ENCODE results near the gene SPPL2B.

DNA sequence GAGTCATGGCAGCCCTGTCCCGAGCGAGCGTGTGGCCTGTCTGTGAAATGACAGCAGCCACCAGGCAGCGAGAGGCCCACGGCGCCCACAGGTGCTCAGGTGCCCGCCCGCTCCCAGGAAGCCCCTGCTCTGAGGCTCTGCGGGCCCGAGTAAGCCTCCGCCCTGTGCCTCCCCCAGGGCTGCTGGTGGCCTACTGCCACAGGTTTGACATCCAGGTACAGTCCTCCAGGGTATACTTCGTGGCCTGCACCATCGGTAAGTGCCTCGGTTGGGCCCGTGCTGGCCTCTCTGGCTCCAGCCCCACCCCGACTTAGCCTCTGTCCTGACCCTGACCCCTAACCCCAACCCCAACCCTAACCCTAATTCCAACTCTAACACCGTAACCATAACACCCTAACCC lies 16.6 kb downstream of the SPPL2B start:
- TF ChIP-seq, protein P1, sequence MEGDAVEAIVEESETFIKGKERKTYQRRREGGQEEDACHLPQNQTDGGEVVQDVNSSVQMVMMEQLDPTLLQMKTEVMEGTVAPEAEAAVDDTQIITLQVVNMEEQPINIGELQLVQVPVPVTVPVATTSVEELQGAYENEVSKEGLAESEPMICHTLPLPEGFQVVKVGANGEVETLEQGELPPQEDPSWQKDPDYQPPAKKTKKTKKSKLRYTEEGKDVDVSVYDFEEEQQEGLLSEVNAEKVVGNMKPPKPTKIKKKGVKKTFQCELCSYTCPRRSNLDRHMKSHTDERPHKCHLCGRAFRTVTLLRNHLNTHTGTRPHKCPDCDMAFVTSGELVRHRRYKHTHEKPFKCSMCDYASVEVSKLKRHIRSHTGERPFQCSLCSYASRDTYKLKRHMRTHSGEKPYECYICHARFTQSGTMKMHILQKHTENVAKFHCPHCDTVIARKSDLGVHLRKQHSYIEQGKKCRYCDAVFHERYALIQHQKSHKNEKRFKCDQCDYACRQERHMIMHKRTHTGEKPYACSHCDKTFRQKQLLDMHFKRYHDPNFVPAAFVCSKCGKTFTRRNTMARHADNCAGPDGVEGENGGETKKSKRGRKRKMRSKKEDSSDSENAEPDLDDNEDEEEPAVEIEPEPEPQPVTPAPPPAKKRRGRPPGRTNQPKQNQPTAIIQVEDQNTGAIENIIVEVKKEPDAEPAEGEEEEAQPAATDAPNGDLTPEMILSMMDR (IDR thresholded peaks at IDR 0.05; ENCODE audit: low read depth, low read length, missing input control): no peak
- no peak for TF ChIP-seq RAD21 (IDR thresholded peaks at IDR 0.05)
- TF ChIP-seq EGR1 (IDR thresholded peaks at IDR 0.05; ENCODE audit: low read depth in 2 of 2): no peak
- TF ChIP-seq REST (IDR thresholded peaks at IDR 0.05): no peak
- no peak for TF ChIP-seq HNF4A (conservative IDR thresholded peaks at IDR 0.05)
- TF ChIP-seq, protein P2, sequence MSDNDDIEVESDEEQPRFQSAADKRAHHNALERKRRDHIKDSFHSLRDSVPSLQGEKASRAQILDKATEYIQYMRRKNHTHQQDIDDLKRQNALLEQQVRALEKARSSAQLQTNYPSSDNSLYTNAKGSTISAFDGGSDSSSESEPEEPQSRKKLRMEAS (IDR thresholded peaks at IDR 0.05): no peak
- TF ChIP-seq YY1 (IDR thresholded peaks at IDR 0.05): no peak
- no peak for TF ChIP-seq NR2F2 (IDR thresholded peaks at IDR 0.05)
- no peak for TF ChIP-seq JUND (IDR thresholded peaks at IDR 0.05)

Measured in liver (tissue), 3 donors.